Effector memory CD8-positive, alpha-beta T cell (primary cell): ENCODE data around the gene ACIN1.
A peak's percentile ranks its signal among the peaks of the same experiment; 100 is the strongest.

Experiments used
- ATAC-seq: fragments of 150-1000 bp; cut with Tn5 transposase; replicated peaks from 2 replicates; pipeline ENCODE4 v1.10.0; 2021; ENCODE audit warnings: mild to moderate bottlenecking, moderate library complexity
- DNase-seq, 3 experiments: peaks; one replicate each; pipeline ENCODE4 v3.0.0; 2021
- H3K27ac Mint-ChIP-seq, 2 donors: one replicate each; pipeline ENCODE4 v1.8.0; 2022; ENCODE audit warnings: mild to moderate bottlenecking in 2 of 2, mixed read lengths in 2 of 2, moderate library complexity in 2 of 2
- H3K27me3 Mint-ChIP-seq, 2 donors: one replicate each; pipeline ENCODE4 v1.8.0; 2022; ENCODE audit warnings: mixed read lengths in 2 of 2
- H3K36me3 Mint-ChIP-seq: one replicate; pipeline ENCODE4 v1.8.0; 2022; ENCODE audit warnings: mild to moderate bottlenecking, moderate library complexity, mixed read lengths; ENCODE audit not compliant: insufficient read depth
- H3K4me1 Mint-ChIP-seq, 2 donors: one replicate each; pipeline ENCODE4 v1.8.0; 2022; ENCODE audit warnings: low read depth in 2 of 2, mixed read lengths in 2 of 2
- H3K4me3 Mint-ChIP-seq, 2 donors: one replicate each; pipeline ENCODE4 v1.8.0; 2022; ENCODE audit warnings: mild to moderate bottlenecking in 2 of 2, mixed read lengths in 2 of 2, moderate library complexity in 2 of 2
- H3K9me3 Mint-ChIP-seq, 2 donors: one replicate each; pipeline ENCODE4 v1.8.0; 2022; ENCODE audit warnings: mixed read lengths in 2 of 2

Gene ACIN1

DNA sequence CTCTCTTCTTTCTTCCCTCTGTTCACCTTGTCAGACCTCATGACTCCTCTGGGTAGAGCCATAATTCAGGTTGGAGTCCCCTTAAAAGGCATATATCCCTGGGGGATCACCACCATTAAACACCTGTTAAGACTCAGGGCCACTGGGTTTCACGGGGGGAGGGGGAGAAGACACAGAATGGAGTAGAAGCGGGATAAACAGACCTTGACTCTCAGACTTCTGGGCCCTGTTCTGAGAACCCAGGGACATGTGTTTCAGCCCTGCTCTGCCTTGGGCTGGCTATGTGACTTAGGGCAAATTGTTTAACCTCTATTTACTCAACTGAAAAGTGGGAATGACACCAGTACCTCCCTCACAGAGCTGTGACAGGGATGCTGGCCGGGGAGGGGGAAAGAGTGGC lies 42.3 kb downstream of the ACIN1 start:
- Mint-ChIP-seq H3K9me3 (no peaks in the 10 kb centered on the region), H3K27me3 (no peaks in the 10 kb centered on the region), H3K36me3 (peaks cover 2% of the 10 kb centered on the region), H3K4me3 (no peak overlapping the region), H3K27ac (no peak overlapping the region), H3K4me1 (peaks cover 11 to 19% of the 10 kb centered on the region in 2 donors)
- no peak for DNase-seq
- no peak for ATAC-seq

DNA sequence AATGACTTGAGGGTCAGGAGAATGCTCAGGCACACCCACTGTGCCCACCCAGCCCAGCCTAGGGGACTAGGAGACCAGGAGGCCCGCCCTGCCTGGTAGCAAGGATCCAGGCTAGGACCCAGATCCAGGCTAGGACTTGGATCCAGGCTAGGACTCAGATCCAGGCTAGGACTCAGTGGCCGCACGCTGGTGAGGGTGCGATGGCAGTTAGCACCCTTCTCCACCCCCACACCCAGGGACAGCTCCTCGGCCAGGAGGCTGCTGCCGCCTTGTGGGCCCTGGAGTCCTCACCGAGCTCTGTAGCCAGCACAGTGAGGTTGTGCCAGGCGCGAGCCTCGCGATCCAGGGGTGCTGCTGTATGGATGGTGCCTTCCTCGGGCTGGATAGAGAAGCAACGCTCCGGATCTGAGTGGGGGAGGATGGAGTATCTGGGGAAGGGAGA lies 42.7 kb downstream of the ACIN1 start:
- no peak for DNase-seq
- H3K4me3 Mint-ChIP-seq = no peak overlapping the region

DNA sequence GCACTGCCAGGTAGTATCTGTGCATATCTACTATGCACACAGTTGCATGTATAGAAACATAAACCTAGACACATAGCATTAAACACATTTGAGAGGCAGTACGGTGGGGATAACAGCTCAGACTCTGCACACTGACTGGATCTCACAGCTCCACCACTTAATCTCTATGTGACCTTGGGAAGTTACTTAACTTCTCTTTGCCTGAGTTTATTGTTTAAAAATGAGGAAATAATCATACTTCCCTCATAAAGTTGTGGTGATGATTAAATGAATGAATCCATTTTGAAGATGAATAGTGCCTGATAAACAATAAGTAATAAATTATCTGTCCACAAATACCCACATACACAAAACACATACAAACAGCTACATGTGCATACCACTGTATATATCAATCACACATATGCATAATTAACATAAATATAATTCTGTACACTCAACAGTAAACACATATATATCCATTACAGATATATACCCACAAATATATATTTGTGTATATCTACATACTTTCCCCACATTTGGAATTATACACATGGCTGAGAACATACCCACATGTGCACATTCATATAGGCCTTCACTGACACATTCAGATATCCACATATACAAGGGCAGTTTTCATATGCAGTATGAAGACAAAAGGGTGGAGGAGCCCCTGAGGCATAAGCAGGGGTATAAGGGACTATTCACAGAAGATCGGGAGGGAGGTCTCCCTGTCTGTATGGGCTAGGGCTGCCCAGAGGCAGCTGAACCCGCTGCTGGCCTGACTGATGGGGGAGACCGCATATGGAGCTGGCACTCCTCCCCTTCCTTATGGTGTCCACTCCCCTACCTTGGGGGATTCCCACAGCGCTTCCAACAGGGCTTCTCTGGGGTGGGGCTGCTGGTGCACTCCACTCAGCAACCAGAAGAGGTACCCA lies 43.5 kb downstream of the ACIN1 start:
- H3K27ac Mint-ChIP-seq = no peak overlapping the region
- H3K9me3 Mint-ChIP-seq = no peaks in the 10 kb centered on the region
- H3K36me3 Mint-ChIP-seq = no peaks in the 10 kb centered on the region
- H3K4me3 Mint-ChIP-seq = no peak overlapping the region
- DNase-seq (no peak), ATAC-seq (no peak)
- H3K27me3 Mint-ChIP-seq = no peaks in the 10 kb centered on the region
- H3K4me1 Mint-ChIP-seq = peaks cover 5 to 12% of the 10 kb centered on the region in 2 donors

More for the DNA sequence above, 42.7 kb downstream of the ACIN1 start:
- H3K27me3 Mint-ChIP-seq = no peaks in the 10 kb centered on the region
- peaks cover 11 to 19% of the 10 kb centered on the region in 2 donors for H3K4me1 Mint-ChIP-seq
- ATAC-seq = no peak
- H3K27ac Mint-ChIP-seq = no peak overlapping the region
- H3K36me3 Mint-ChIP-seq = peaks cover 2% of the 10 kb centered on the region
- H3K9me3 Mint-ChIP-seq = no peaks in the 10 kb centered on the region

DNA sequence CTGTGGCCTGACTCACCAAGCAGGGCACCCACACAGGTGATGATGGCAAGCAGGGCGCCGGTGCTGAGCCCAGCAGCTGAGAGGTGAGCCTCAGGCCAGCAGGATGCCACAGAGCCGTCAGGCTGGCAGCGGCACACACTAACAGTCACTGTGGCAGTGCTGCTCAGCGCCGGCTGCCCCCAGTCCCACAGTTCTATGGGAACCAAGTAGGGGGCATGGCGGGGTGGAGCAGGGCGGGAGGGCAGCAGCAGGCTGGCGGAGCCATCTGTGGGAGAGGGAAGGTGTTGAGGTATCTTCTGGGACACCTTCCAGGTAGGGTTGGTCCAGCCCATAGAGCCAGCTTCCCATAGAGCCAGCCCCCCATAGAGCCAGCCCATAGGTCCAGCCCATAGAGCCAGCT lies 45.9 kb downstream of the ACIN1 start:
- no peaks in the 10 kb centered on the region for H3K4me1 Mint-ChIP-seq
- no peaks in the 10 kb centered on the region for H3K9me3 Mint-ChIP-seq
- H3K27ac Mint-ChIP-seq = no peak overlapping the region
- no peaks in the 10 kb centered on the region for H3K36me3 Mint-ChIP-seq
- DNase-seq (no peak), ATAC-seq (no peak)
- H3K27me3 Mint-ChIP-seq = peaks cover 0 to 8% of the 10 kb centered on the region in 2 donors
- no peak overlapping the region for H3K4me3 Mint-ChIP-seq

DNA sequence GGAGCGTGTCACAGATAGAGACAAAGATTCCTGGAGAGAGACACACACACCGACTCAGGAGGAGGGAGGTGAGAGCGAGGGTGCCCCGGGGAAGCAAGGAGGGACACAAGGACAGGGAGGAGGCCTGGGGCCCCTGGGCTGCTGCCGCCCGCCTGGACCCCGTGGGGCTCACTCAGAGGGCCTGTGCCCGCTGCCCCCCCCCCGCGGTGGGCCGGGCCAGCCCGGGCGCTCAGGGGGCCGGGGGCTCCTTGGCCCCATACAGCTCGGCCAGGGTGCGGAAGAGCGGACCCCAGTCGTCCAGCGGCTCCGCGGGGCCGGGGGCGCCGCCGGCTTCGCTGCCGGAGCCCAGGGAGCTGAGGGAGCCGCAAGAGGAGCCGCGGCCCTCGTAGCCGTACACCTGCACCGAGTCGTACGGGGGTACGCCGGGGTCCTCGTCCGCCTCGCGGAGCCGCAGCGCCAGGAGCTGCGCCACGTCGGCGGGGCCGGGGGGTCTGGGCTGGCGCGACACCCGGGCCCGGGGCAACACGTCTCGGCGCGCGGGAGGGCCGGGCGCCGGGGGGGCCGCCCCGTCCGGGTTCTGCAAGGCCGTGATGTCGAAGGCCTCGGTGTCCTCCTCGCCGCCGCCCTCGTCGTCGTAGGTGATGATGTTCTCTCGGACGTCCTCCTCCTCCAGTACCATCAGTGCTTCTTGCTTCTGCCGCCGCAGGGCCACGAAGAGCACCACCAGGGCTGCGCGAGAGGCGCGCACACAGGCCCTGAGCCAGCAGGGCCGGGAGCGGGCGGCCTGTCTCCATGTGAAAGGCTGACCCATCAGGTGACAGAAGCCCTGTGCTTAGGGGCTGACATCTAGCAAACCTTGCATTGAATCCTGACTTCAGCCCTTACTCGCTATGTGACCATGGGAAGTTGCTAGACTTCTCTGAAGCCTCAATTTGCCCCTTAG lies 46.9 kb downstream of the ACIN1 start:
- Mint-ChIP-seq H3K9me3 (no peaks in the 10 kb centered on the region), H3K4me1 (no peaks in the 10 kb centered on the region), H3K27me3 (peaks cover 0 to 11% of the 10 kb centered on the region in 2 donors), H3K4me3 (no peak overlapping the region), H3K27ac (no peak overlapping the region), H3K36me3 (no peaks in the 10 kb centered on the region)
- ATAC-seq (no peak), DNase-seq (no peak)

DNA sequence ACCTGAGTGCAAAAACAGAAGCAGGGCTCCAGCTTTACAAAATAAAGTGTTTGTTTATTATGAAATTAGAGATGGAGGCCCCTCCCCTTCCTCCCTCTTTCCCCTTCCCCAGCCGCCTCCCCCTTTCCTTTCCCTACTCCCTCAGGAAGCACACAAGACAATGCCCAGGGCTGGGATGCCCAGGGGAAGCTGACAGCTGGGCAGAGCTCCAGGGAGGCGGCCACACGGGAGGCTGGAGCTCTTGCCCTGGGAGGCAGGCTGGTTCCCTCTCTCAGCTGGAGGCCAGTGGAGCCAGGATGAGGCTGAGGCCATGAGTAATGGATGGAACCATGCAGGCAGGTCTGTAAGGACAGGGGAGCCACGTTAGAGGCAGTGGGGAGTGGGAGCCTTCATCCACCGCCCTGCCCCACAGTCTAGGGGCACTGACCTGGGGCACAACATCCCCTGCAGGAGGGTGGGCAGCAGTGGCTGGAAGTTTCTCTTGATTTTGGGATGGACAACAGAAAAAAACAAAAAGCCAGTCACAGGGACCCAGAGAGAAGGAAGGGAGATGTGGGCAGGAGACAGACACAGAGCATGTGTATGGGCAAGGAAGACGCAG lies 47.8 kb downstream of the ACIN1 start:
- H3K9me3 Mint-ChIP-seq = no peaks in the 10 kb centered on the region
- DNase-seq (no peak), ATAC-seq (no peak)
- peaks cover 0 to 18% of the 10 kb centered on the region in 2 donors for H3K27me3 Mint-ChIP-seq
- H3K4me3 Mint-ChIP-seq = no peak overlapping the region
- H3K36me3 Mint-ChIP-seq = peaks cover 4% of the 10 kb centered on the region
- no peak overlapping the region for H3K27ac Mint-ChIP-seq
- no peaks in the 10 kb centered on the region for H3K4me1 Mint-ChIP-seq

DNA sequence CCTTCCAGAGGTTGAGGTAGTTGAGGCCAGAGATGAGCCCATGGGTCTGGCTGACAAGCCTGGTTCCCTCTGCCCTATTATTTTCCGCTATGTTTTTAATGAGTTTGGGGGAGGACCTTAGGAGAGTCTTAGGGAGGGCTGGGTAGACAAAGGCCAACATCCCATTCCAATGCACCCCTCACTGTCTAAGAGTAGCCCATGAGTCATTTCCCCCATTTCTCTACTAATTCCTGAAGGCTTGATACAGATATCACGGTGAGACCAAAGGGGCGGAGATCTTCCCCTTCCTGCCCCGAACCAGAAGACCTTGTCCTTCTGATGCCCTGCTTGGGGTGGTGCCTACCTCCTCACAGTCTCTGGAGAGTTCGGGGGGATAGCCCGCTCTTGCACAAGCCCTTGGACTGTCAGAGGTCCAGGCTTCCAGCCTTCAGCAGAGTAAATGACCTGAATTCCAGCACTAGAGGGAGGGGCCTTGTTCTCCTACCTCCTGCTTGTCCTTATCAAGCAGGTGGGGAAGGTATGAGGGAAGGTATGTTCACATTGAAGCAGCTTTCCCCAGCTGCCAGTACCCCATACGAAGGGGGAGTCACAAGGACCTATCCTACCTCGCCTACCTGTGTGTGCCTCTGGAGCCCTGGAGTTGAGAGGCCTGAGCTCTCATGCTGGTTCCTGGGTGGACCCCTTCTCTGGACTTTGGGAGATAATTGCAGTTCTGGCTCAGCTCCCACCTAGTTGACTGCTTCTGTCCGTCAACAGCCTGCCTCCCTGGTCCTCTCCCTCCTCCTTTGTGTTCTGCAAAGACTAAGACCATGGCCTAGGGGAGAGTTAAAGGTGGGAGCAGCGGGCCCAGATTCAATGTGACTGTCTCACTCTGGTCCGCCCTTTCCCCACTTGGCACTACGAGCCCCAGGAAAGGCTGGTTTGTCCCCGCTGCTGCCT lies 49.2 kb downstream of the ACIN1 start:
- no peak for ATAC-seq
- no peaks in the 10 kb centered on the region for H3K9me3 Mint-ChIP-seq
- no peak overlapping the region for H3K27ac Mint-ChIP-seq
- no peak overlapping the region for H3K4me3 Mint-ChIP-seq
- peaks cover 0 to 18% of the 10 kb centered on the region in 2 donors for H3K27me3 Mint-ChIP-seq
- H3K36me3 Mint-ChIP-seq = peaks cover 5% of the 10 kb centered on the region
- no peaks in the 10 kb centered on the region for H3K4me1 Mint-ChIP-seq
- no peak for DNase-seq

DNA sequence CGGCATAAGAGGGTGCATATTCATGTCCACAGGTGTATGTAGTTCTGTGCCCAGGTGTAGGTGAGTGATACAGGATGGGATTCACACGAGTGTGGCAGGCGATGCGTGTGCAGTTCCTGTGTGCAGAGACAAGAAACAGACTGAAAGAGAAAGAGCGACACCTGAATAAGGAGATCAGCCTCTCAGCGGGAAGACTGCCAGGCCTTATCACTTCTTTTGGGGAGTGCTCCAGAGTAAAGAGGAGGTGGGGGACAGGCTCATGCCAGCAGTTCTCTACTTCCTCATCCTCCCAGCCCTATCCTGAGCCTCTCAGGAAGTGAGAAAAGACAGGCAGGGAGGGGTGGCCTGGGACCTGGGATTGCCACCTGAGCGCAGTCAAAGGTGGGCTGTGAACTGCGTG lies 50.1 kb downstream of the ACIN1 start:
- Mint-ChIP-seq H3K27me3 (peaks cover 0 to 18% of the 10 kb centered on the region in 2 donors), H3K36me3 (peaks cover 5% of the 10 kb centered on the region), H3K4me3 (no peak overlapping the region), H3K9me3 (no peaks in the 10 kb centered on the region), H3K27ac (no peak overlapping the region), H3K4me1 (no peaks in the 10 kb centered on the region)
- no peak for DNase-seq
- ATAC-seq = no peak

DNA sequence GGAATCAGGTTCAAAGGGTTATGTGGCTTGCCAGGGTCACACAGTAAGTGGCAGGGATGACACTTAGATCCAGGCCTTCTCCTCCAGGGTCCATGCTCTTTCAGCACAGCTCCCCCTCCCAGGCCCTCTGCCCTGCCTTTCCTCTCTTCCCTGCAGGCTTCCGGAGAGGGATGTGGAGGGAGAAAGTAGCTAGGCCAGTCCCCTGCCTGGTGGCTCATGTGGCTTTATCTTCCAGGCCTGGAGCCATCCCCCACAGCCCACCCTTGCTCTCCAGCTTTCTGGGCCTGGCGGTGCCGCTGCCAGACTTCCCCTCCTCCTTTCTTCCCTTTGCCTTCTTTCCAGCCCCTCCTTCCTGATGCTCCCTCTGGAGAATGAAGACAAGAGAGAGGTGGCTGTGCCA lies 51.2 kb downstream of the ACIN1 start:
- no peaks in the 10 kb centered on the region for H3K4me1 Mint-ChIP-seq
- H3K27me3 Mint-ChIP-seq = peaks cover 0 to 18% of the 10 kb centered on the region in 2 donors
- H3K27ac Mint-ChIP-seq = no peak overlapping the region
- ATAC-seq (no peak), DNase-seq (no peak)
- H3K36me3 Mint-ChIP-seq = peaks cover 5% of the 10 kb centered on the region
- H3K4me3 Mint-ChIP-seq = no peak overlapping the region
- H3K9me3 Mint-ChIP-seq = no peaks in the 10 kb centered on the region

DNA sequence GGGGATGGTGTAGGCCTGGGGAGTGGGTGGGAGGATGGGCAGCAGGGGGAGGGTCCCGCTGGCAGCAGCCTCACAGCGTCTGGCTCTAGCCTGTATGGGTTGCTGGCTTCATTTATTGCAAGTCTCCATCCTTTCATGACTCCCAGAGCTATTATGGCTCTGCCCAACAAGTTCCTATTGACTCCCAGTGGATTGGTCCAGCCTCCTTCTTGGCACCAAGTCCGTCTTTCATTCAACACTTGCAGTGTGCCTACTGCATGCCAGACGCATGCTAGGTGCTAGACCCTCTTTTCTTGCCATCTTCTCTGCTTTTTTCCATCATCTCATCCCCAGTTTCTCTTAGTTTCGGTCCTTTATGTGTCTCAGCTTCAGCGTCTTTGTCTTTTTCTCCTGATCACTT lies 51.8 kb downstream of the ACIN1 start:
- Mint-ChIP-seq H3K27ac (peak overlapping the region in 1 of 2 donors; percentile 67), H3K4me3 (no peak overlapping the region), H3K9me3 (no peaks in the 10 kb centered on the region), H3K4me1 (no peaks in the 10 kb centered on the region), H3K27me3 (peaks cover 0 to 18% of the 10 kb centered on the region in 2 donors), H3K36me3 (peaks cover 5% of the 10 kb centered on the region)
- ATAC-seq (no peak), DNase-seq (no peak)

DNA sequence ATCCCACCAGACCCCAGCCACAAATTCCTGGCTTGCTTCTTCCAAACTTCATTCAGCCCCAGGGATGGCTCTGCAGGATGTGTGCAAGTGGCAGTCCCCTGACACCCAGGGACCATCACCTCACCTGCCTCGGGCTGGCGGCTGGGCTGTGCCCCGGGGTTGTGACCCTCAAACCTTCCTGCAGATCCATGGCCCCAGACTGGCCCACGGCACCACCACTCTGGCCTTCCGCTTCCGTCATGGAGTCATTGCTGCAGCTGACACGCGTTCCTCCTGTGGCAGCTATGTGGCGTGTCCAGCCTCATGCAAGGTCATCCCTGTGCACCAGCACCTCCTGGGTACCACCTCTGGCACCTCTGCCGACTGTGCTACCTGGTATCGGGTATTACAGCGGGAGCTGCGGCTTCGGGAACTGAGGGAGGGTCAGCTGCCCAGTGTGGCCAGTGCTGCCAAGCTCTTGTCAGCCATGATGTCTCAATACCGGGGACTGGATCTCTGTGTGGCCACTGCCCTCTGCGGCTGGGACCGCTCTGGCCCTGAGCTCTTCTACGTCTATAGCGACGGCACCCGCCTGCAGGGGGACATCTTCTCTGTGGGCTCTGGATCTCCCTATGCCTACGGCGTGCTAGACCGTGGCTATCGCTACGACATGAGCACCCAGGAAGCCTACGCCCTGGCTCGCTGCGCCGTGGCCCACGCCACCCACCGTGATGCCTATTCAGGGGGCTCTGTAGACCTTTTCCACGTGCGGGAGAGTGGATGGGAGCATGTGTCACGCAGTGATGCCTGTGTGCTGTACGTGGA lies 52.6 kb downstream of the ACIN1 start, which contains the start of gene PSMB11:
PSMB11 (plus strand) TSS at position 51 of the 804 bp plus-strand sequence; CDS start at position 65, 14 bp downstream.
- H3K4me3 Mint-ChIP-seq = no peak within 1 kb of the TSS
- peak within 1 kb of the TSS in 1 of 2 donors; percentile 67 for H3K27ac Mint-ChIP-seq
- DNase-seq (no peak), ATAC-seq (no peak)
- no peaks in the 10 kb centered on the region for H3K4me1 Mint-ChIP-seq
- H3K36me3 Mint-ChIP-seq = peaks cover 5% of the 10 kb centered on the region
- peaks cover 0 to 18% of the 10 kb centered on the region in 2 donors for H3K27me3 Mint-ChIP-seq
- H3K9me3 Mint-ChIP-seq = no peaks in the 10 kb centered on the region

DNA sequence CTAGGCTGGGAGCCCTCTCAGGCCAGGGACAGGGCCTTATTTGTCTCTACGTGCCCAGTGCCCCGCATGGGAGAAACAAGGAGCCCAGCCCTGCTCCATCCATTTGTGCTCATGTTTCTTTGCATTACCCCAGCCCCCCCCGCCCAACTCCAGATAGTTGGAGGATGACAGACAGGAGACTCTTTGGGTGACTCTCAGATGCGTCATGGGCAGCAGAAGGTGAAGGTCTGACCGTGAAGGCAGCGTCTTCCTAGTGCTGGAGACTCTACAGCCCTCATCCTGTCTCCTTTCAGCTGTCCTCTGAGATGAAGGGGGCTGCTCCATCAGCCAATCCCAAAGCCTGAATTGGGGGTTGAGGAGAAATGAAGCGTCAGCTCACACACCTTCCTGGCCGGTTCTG lies 53.2 kb downstream of the ACIN1 start:
- H3K4me3 Mint-ChIP-seq = no peak overlapping the region
- H3K9me3 Mint-ChIP-seq = no peaks in the 10 kb centered on the region
- no peak for ATAC-seq
- peaks cover 5% of the 10 kb centered on the region for H3K36me3 Mint-ChIP-seq
- H3K27me3 Mint-ChIP-seq = peaks cover 0 to 18% of the 10 kb centered on the region in 2 donors
- no peaks in the 10 kb centered on the region for H3K4me1 Mint-ChIP-seq
- DNase-seq = no peak
- H3K27ac Mint-ChIP-seq = no peak overlapping the region
